Measurements from ENCODE around the gene PRKCZ.

Gene PRKCZ

DNA sequence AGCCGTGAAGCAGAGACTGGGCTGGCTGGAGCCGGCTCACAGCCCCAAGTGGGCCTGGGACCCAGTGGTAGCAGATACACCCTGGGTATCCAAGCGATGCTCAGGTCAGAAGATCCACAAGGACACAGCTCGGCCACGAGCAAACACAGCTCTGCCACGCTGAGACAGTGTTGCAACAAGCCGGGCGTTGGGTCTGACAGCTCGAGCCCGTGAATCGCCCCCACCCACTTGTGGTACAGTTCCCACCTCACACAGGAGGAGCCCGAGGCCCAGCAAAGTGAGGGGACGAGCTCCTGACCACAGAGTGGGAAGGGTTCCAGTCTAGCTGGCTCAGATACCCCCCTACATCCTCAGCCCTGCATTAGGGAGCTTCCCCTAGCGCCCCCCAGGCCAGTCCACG is 8.9 kb upstream of the PRKCZ start:
- Histone ChIP-seq H3K27ac (no peak overlapping the region), H3K4me3 (ENCODE audit: low read depth, low read length) (no peak overlapping the region), H3K27me3 (replicated peaks) (peaks cover 4% of the 10 kb centered on the region), H3K36me3 (replicated peaks) (no peaks in the 10 kb centered on the region)
- TF ChIP-seq, protein P1, sequence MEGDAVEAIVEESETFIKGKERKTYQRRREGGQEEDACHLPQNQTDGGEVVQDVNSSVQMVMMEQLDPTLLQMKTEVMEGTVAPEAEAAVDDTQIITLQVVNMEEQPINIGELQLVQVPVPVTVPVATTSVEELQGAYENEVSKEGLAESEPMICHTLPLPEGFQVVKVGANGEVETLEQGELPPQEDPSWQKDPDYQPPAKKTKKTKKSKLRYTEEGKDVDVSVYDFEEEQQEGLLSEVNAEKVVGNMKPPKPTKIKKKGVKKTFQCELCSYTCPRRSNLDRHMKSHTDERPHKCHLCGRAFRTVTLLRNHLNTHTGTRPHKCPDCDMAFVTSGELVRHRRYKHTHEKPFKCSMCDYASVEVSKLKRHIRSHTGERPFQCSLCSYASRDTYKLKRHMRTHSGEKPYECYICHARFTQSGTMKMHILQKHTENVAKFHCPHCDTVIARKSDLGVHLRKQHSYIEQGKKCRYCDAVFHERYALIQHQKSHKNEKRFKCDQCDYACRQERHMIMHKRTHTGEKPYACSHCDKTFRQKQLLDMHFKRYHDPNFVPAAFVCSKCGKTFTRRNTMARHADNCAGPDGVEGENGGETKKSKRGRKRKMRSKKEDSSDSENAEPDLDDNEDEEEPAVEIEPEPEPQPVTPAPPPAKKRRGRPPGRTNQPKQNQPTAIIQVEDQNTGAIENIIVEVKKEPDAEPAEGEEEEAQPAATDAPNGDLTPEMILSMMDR (IDR thresholded peaks at IDR 0.05; ENCODE audit: low read depth, low read length, missing control alignments): no peak
- in situ Hi-C loops (cut with HindIII; ENCODE audit: low pct_ligation_motif_present, low sequenced_read_pairs): no loop called here
- DNase-seq: no peak

DNA sequence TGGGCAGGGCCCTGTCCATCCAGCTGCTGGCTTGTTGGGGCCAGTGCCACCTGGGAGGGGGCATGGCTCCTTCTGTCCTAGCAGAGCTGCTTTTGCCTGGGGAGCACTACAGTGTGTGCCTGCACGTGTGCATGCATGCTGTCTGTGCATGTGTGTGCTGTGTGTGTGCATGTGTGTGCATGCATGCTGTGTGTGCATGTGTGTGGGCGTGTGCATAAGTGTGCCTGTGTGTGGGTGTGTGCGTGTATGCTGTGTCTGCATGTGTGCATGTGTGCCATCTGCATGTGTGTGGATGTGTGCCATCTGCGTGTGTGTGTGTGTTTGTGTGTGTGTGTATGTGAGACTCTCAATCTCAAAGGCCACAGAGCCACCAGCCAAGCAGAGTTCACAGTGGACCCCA is 8.3 kb upstream of the PRKCZ start:
- no peak for DNase-seq
- no peak overlapping the region for H3K27ac ChIP-seq
- no peaks in the 10 kb centered on the region for H3K36me3 ChIP-seq (replicated peaks)
- H3K27me3 ChIP-seq (replicated peaks): peaks cover 4% of the 10 kb centered on the region
- TF ChIP-seq, protein P1 (IDR thresholded peaks at IDR 0.05; ENCODE audit: low read depth, low read length, missing control alignments): no peak
- in situ Hi-C loops (cut with HindIII; ENCODE audit: low pct_ligation_motif_present, low sequenced_read_pairs): no loop called here
- H3K4me3 ChIP-seq (ENCODE audit: low read depth, low read length): no peak overlapping the region

DNA sequence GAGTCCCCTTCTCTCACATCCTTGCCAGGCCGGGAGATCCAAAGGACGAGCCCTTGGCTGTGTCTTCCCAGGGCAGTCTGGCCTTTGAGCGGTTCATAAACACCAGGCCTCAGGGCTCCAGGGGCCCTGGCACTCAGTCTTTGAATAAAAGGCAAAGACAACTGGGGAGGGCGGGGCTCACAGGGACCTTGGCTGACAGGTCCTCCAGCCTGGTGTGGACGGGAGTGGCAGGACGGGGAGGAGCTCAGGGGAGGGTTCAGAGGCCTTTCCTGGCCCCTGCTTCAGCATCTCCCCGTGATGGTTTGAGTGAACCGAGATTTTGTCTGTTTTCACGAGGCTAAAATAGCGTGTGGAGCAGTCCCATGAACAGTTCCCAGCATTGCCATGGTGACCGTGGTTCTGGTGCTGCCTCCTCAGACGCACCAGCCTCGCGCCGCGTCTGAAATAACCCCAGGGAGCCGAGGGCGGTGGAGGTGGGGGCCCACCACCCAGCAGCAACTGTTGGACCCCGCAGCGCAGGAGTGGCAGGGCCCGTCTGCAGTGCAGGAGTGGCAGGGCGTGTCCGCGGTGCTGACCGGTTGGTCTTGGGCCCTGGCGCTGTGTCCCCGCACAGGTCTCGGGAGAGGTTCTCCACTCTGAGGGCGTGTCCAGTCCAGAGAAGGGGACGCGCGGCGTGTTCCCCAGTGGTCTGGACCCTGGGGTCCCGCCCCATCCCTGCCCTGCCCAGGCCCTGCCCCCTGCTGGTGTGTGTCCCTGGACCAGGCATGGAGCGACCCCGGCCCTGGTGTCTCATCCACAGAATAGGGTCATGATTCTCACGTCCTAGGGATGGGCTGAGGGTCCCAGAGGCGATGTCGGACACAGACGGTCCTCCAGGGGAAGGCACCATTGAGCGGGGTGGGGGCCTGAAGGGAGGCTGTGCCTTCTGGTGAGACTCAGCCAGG is 7.1 kb upstream of the PRKCZ start:
- H3K36me3 ChIP-seq (replicated peaks): no peaks in the 10 kb centered on the region
- no peak for DNase-seq
- H3K27ac ChIP-seq: no peak overlapping the region
- peaks cover 5% of the 10 kb centered on the region for H3K27me3 ChIP-seq (replicated peaks)
- no peak overlapping the region for H3K4me3 ChIP-seq (ENCODE audit: low read depth, low read length)
- in situ Hi-C loops (cut with HindIII; ENCODE audit: low pct_ligation_motif_present, low sequenced_read_pairs): no loop called here
- TF ChIP-seq, protein P1 (IDR thresholded peaks at IDR 0.05; ENCODE audit: low read depth, low read length, missing control alignments): peak; percentile 10

DNA sequence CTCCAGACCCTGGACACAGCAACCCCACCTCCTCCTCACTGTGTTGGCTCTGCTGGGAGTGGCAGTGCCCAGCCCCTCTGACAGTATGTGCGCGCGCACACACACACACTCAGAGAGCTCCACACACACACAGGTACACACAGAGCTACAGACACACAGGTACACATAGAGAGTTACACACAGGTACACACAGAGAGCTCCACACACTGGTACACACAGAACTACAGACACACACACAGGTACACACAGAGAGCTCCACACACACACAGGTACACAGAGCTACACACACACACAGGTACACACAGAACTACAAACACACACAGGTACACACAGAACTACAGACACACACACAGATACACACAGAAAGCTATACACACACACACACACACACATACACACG is 6.3 kb upstream of the PRKCZ start:
- no peak overlapping the region for H3K4me3 ChIP-seq (ENCODE audit: low read depth, low read length)
- in situ Hi-C loops (cut with HindIII; ENCODE audit: low pct_ligation_motif_present, low sequenced_read_pairs): no loop called here
- H3K27ac ChIP-seq: no peak overlapping the region
- no peak for DNase-seq
- TF ChIP-seq, protein P1 (IDR thresholded peaks at IDR 0.05; ENCODE audit: low read depth, low read length, missing control alignments): no peak
- H3K27me3 ChIP-seq (replicated peaks): peaks cover 13% of the 10 kb centered on the region
- H3K36me3 ChIP-seq (replicated peaks): no peaks in the 10 kb centered on the region

DNA sequence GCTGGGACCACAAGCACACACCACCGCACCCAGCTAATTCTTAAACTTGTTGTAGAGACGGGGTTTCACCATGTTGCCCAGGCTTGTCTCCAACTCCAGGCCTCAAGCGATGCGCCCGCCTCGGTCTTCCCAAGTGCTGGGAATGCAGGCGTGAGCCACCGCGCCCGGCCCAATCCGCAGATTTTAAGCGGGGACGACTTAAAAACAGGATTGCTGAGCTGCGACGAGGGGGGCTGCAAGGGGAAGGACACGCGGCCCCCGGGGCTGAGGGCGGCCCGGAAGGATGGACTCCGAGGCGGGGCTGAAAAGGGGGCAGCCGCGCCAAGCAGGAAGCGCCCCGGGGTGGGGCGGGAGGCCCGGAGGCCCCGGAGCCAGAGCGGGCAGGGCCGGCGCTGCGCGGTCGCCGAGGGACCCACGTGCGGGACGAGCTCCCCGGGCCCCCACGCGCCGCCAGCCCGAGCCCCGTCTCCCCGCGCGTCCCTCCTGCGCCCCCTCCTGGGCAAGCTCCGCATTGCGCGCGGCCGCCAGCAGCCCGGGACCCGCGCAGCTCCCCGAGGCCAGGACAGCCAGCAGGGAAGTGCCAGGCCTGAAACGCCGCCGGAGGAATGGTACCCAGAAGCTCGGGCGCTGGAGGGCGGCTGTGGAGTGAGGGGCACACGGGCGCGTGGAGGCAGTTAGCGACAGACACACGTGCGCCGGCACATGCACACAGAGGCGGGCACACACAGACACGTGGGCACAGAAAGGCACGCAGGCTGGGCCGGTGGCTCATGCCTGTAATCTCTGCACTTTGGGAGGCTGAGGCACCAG is 5.5 kb upstream of the PRKCZ start:
- in situ Hi-C loops (cut with HindIII; ENCODE audit: low pct_ligation_motif_present, low sequenced_read_pairs): no loop called here
- no peak overlapping the region for H3K4me3 ChIP-seq (ENCODE audit: low read depth, low read length)
- H3K36me3 ChIP-seq (replicated peaks): no peaks in the 10 kb centered on the region
- TF ChIP-seq, protein P1 (IDR thresholded peaks at IDR 0.05; ENCODE audit: low read depth, low read length, missing control alignments): peak; percentile 59
- no peak overlapping the region for H3K27ac ChIP-seq
- peaks cover 18% of the 10 kb centered on the region for H3K27me3 ChIP-seq (replicated peaks)
- peak; percentile 16 for DNase-seq

Data from brain microvascular endothelial cell (primary cell).